Hepatocyte (in vitro differentiated cells): ENCODE data around the gene WTAP. TPM values are rescaled to one million over a fixed set of nuclear protein-coding genes. Genes with fewer than 3 reads are reported as not detected.

Experiments
- DNase-seq: peaks from one replicate; pipeline ENCODE4 v3.0.0-alpha.2; 2016; ENCODE audit warnings: low spot score
- H2AFZ ChIP-seq: fragments of 200-600 bp; sonication (generic); 2 replicates; pipeline ENCODE4 v1.6.0; 2016; ENCODE audit warnings: antibody characterized with exemption, mild to moderate bottlenecking
- H3K27ac ChIP-seq: fragments of 200-600 bp; sonication (generic); 2 replicates; pipeline ENCODE4 v1.5.1; 2016; ENCODE audit warnings: mild to moderate bottlenecking
- H3K27me3 ChIP-seq: fragments of 200-600 bp; sonication (generic); 2 replicates; pipeline ENCODE4 v1.6.1; 2016
- H3K36me3 ChIP-seq: fragments of 200-600 bp; sonication (generic); replicated peaks from 2 replicates; pipeline ENCODE4 v1.5.1; 2016; ENCODE audit warnings: low read depth; ENCODE audit not compliant: insufficient read depth
- H3K4me1 ChIP-seq: fragments of 200-600 bp; sonication (generic); 2 replicates; pipeline ENCODE4 v1.5.1; 2016; ENCODE audit warnings: mild to moderate bottlenecking, moderate library complexity; ENCODE audit not compliant: insufficient read depth
- H3K4me2 ChIP-seq: fragments of 200-600 bp; sonication (generic); 2 replicates; pipeline ENCODE4 v1.6.0; 2016
- H3K4me3 ChIP-seq: fragments of 200-600 bp; sonication (generic); 2 replicates; pipeline ENCODE4 v1.5.1; 2016; ENCODE audit warnings: mild to moderate bottlenecking
- H3K79me2 ChIP-seq: fragments of 200-600 bp; sonication (generic); 2 replicates; pipeline ENCODE4 v1.6.0; 2017; ENCODE audit warnings: mild to moderate bottlenecking
- H3K9me2 ChIP-seq: fragments of 200-600 bp; sonication (generic); replicated peaks from 2 replicates; pipeline ENCODE4 v1.6.0; 2017; ENCODE audit warnings: mild to moderate bottlenecking; ENCODE audit not compliant: insufficient read depth
- H3K9me3 ChIP-seq: fragments of 200-600 bp; sonication (generic); 2 replicates; pipeline ENCODE4 v1.5.1; 2016; ENCODE audit warnings: low read depth, mild to moderate bottlenecking
- H4K20me1 ChIP-seq: fragments of 200-600 bp; sonication (generic); 2 replicates; pipeline ENCODE4 v1.6.0; 2016; ENCODE audit warnings: mild to moderate bottlenecking; ENCODE audit not compliant: insufficient read depth, poor library complexity, severe bottlenecking
- CTCF ChIP-seq: fragments of 200-600 bp; sonication (generic); IDR thresholded peaks from 2 replicates; pipeline ENCODE4 v1.5.1; 2016; ENCODE audit warnings: antibody characterized with exemption, mild to moderate bottlenecking; ENCODE audit not compliant: poor library complexity
- EZH2 ChIP-seq: fragments of 200-600 bp; sonication (generic); IDR thresholded peaks from 2 replicates; pipeline ENCODE4 v1.6.1; 2016; ENCODE audit warnings: antibody characterized with exemption, mild to moderate bottlenecking, borderline replicate concordance
- EZH2phosphoT487 ChIP-seq: fragments of 200-600 bp; sonication (generic); IDR thresholded peaks from one replicate; pipeline ENCODE4 v1.6.1; 2018; ENCODE audit warnings: antibody characterized with exemption, mild to moderate bottlenecking, low read depth, moderate library complexity; ENCODE audit not compliant: unreplicated experiment, severe bottlenecking
- WGBS: methylation state at CpG from one replicate; pipeline ENCODE4 v1.1.6; 2016; ENCODE audit warnings: low lambda C conversion rate; ENCODE audit errors: missing lambda C conversion rate; 5-methylcytosine and 5-hydroxymethylcytosine counted together
- polyA plus RNA-seq: library from polyadenylated mRNA; unstranded; fragments of >200 nt; fragmentation: Nextera tagmentation; extraction: Ambion mirVana; gene quantifications from 2 replicates; pipeline ENCODE4 v1.2.1, GENCODE V29; 2016
- total RNA-seq: library from RNA; depleted of rRNA; stranded (reverse); fragments of >200 nt; gene quantifications from 2 replicates; pipeline ENCODE4 v1.2.3, GENCODE V29; 2014

Gene WTAP
- total and polyA plus RNA-seq, 2 experiments from 2014 or later, result 84.6 to 101 TPM

- TF ChIP-seq EZH2, result no peak
- no peak for TF ChIP-seq EZH2phosphoT487
- TF ChIP-seq CTCF, result no peak
- H2AFZ ChIP-seq, result peak overlapping the region; percentile 92
- no peaks in the 10 kb centered on the region for H3K36me3 ChIP-seq
- H3K79me2 ChIP-seq, result peaks cover 41% of the 10 kb centered on the region
- peak; percentile 49 for DNase-seq
- H3K27ac ChIP-seq, result peak overlapping the region; percentile 99
- no peaks in the 10 kb centered on the region for H3K27me3 ChIP-seq
- H3K4me3 ChIP-seq, result peak overlapping the region; percentile 68
- H3K9me3 ChIP-seq, result no peaks in the 10 kb centered on the region
- 15% methylated on average over 38 of the region's 45 CpGs for WGBS
- H4K20me1 ChIP-seq, result no peaks in the 10 kb centered on the region
- H3K4me2 ChIP-seq, result peak overlapping the region; percentile 96
- H3K4me1 ChIP-seq, result peaks cover 20% of the 10 kb centered on the region
- no peaks in the 10 kb centered on the region for H3K9me2 ChIP-seq
Measured at GRCh38 chr6:159761129-159761872, 34.0 kb downstream of the WTAP start.

DNA sequence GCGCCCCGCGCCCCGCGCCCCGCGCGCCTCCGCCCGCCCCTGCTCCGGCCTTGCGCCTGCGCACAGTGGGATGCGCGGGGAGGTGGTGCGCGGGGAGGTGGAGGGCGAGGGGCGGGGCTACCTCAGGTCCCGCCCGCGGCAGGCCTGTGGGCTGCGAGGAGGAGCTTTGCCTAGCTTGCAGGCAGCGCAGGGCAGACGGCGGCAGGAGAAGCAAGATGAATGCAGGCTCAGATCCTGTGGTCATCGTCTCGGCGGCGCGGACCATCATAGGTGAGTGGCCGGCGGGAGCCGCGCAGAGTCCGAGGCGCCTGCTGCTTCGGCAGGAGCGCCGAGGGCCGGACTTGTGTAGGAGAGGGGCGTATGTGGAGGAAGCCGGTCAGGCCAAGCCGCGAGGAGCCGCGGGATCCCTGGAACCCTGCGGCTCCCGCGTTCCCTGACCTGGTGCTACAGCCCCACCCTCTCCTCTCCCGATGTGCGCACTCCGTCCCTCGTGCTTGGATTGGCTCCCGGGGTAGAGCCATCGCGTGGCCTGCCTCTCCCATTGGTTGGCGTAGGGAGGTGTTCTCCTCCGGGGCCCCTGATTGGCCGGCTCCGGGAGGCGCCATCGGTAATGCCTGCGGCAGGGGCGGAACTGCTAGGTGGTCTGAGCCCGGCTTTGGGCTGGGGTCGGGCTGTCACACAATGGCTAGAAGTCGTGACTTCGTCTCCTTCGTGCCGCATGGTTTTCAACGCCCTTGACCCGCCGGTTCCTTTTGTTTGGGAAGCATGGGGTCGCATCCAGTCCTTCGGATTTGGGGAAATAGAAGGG is 34.8 kb downstream of the WTAP start, which contains the start of gene ACAT2:
Gene ACAT2 (plus strand): TSS at position 173 of the 808 bp plus-strand sequence. CDS start 43 bp downstream, at position 216.
- peaks cover 20% of the 10 kb centered on the region for H3K4me1 ChIP-seq
- 4% methylated on average over 48 of the region's 76 CpGs for WGBS

DNA sequence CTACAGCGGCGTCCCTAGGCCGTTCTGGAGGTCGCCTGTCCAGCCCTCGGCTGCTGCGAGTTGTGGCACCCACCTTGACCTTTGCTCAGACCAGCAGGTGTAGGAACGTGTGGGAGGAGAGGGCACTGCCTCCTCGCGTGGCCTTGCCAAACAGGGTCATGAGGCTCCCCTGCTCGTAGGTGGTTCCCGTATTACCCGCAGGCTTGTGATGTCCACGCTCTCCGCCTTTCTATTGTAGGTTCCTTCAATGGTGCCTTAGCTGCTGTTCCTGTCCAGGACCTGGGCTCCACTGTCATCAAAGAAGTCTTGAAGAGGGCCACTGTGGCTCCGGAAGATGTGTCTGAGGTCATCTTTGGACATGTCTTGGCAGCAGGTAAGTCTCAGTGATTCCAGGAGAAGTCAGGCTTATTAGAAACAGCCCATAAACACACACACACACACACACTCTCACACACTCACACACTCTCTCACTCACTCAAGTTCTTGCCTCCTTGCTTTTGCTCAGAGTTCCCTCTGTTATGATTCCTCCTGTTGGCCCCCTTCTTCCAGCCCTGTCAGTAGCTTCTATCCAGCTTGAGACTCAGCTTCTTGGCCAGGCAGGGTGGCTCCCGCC is 35.5 kb downstream of the WTAP start:
- Histone ChIP-seq H3K79me2 (peaks cover 34% of the 10 kb centered on the region), H3K4me3 (peak overlapping the region; percentile 84), H3K27me3 (no peaks in the 10 kb centered on the region), H3K9me2 (no peaks in the 10 kb centered on the region), H3K4me2 (peak overlapping the region; percentile 96), H3K9me3 (no peaks in the 10 kb centered on the region), H4K20me1 (no peaks in the 10 kb centered on the region), H3K36me3 (no peaks in the 10 kb centered on the region), H2AFZ (peak overlapping the region; percentile 35), H3K27ac (peak overlapping the region; percentile 99), H3K4me1 (peaks cover 20% of the 10 kb centered on the region)
- 29% methylated on average over 16 of the region's 16 CpGs for WGBS
- DNase-seq, result peak; percentile 57
- TF ChIP-seq EZH2phosphoT487, result no peak
- TF ChIP-seq EZH2, result no peak
- no peak for TF ChIP-seq CTCF

More for the DNA sequence above, 34.8 kb downstream of the WTAP start, which contains the start of gene ACAT2:
- no peaks in the 10 kb centered on the region for H3K9me2 ChIP-seq
- TF ChIP-seq EZH2phosphoT487 (no peak), EZH2 (no peak), CTCF (no peak)
- H3K79me2 ChIP-seq, result peaks cover 35% of the 10 kb centered on the region
- H3K9me3 ChIP-seq, result no peaks in the 10 kb centered on the region
- peak within 1 kb of the TSS; percentile 92 for H2AFZ ChIP-seq
- H3K36me3 ChIP-seq, result no peaks in the 10 kb centered on the region
- no peaks in the 10 kb centered on the region for H4K20me1 ChIP-seq
- peak within 1 kb of the TSS; percentile 84 for H3K4me3 ChIP-seq
- peak within 1 kb of the TSS; percentile 99 for H3K27ac ChIP-seq
- DNase-seq, result peak; percentile 96
- H3K4me2 ChIP-seq, result peak within 1 kb of the TSS; percentile 96
- no peaks in the 10 kb centered on the region for H3K27me3 ChIP-seq
